ENCODE results near the gene AGAP3.
A peak's percentile ranks its signal among the peaks of the same experiment; 100 is the strongest.

The AGAP3 gene

GRCh38 chr7:151062399-151063211, 23.7 kb upstream of the AGAP3 start:
- peak overlapping the region; percentile 34 for H3K4me3 ChIP-seq (ENCODE audit: control insufficient read depth, low read depth, low read length)
- DNase-seq (ENCODE audit: low read depth) = peak; percentile 75
- TF ChIP-seq CTCF (conservative IDR thresholded peaks at IDR 0.05; ENCODE audit: control insufficient read depth, insufficient read depth, low read depth, low read length) = no peak

GRCh38 chr7:151063212-151063561, 23.1 kb upstream of the AGAP3 start:
- no peak overlapping the region for H3K4me3 ChIP-seq (ENCODE audit: control insufficient read depth, low read depth, low read length)
- TF ChIP-seq CTCF (conservative IDR thresholded peaks at IDR 0.05; ENCODE audit: control insufficient read depth, insufficient read depth, low read depth, low read length) = no peak
- peak; percentile 77 for DNase-seq (ENCODE audit: low read depth)

GRCh38 chr7:151064454-151064853, 21.8 kb upstream of the AGAP3 start:
- no peak for TF ChIP-seq CTCF (conservative IDR thresholded peaks at IDR 0.05; ENCODE audit: control insufficient read depth, insufficient read depth, low read depth, low read length)
- no peak overlapping the region for H3K4me3 ChIP-seq (ENCODE audit: control insufficient read depth, low read depth, low read length)
- no peak for DNase-seq (ENCODE audit: low read depth)

- H3K4me3 ChIP-seq (ENCODE audit: control insufficient read depth, low read depth, low read length) = no peak overlapping the region
- DNase-seq (ENCODE audit: low read depth) = no peak
- TF ChIP-seq CTCF (conservative IDR thresholded peaks at IDR 0.05; ENCODE audit: control insufficient read depth, insufficient read depth, low read depth, low read length) = no peak
Observed at GRCh38 chr7:151064993-151065392, 21.3 kb upstream of the AGAP3 start.

- TF ChIP-seq CTCF (conservative IDR thresholded peaks at IDR 0.05; ENCODE audit: control insufficient read depth, insufficient read depth, low read depth, low read length) = no peak
- no peak for DNase-seq (ENCODE audit: low read depth)
- H3K4me3 ChIP-seq (ENCODE audit: control insufficient read depth, low read depth, low read length) = no peak overlapping the region
Observed at GRCh38 chr7:151065516-151065915, 20.8 kb upstream of the AGAP3 start.

GRCh38 chr7:151066273-151066974, 19.9 kb upstream of the AGAP3 start:
- no peak for TF ChIP-seq CTCF (conservative IDR thresholded peaks at IDR 0.05; ENCODE audit: control insufficient read depth, insufficient read depth, low read depth, low read length)
- no peak for DNase-seq (ENCODE audit: low read depth)
- no peak overlapping the region for H3K4me3 ChIP-seq (ENCODE audit: control insufficient read depth, low read depth, low read length)
